K562 (cell line): Measurements from ENCODE around the gene TNNT1. TPM values are rescaled to one million over a fixed set of nuclear protein-coding genes. Genes with fewer than 3 reads are reported as not detected.
A peak's percentile ranks its signal among the peaks of the same experiment; 100 is the strongest.

ENCODE experiments used
- ATAC-seq: fragments of 200-7000 bp; cut with Tn5 transposase; 3 replicates; pipeline ENCODE4 v1.9.1; 2020; ENCODE audit warnings: moderate library complexity
- BruUV-seq: library from RNA; stranded (reverse); fragments of 400-500 nt; replicated peaks from 2 replicates; lab custom pipeline; 2021; lab: Mats Ljungman, UMichigan
- CTCF ChIA-PET: fragments of 300-600 bp; formaldehyde crosslinking; extraction: SDS; loops from one replicate; lab custom pipeline; 2021; ENCODE audit warnings: low intra/inter-chr PET ratio; lab: Yijun Ruan, JAX
- POLR2A ChIA-PET: fragments of 300-600, 350-650 bp; sonication (Branson Sonifier 250); formaldehyde crosslinking; extraction: SDS; loops from one replicate; lab custom pipeline; 2021; ENCODE audit warnings: antibody characterized with exemption, inconsistent platforms; lab: Yijun Ruan, JAX
- DNase-seq, 4 experiments: peaks; one replicate each; pipeline versions ENCODE4 v3.0.0 to v3.0.0-alpha.2; 2011 to 2018; ENCODE audit warnings: low spot score in 3 of 4, mixed read lengths in 3 of 4; ENCODE audit errors: extremely low read depth in 1 of 4
- FAIRE-seq: peaks from 2 replicates; lab custom pipeline; 2011; peaks lifted over from hg19 to GRCh38; lab: Jason Lieb, UNC
- H2AFZ ChIP-seq: 2 replicates; pipeline ENCODE4 v1.6.0; 2011; ENCODE audit warnings: low read depth, low read length, control low read depth, inconsistent platforms
- H3K27ac ChIP-seq: fragments of 200-600 bp; 3 replicates; pipeline ENCODE4 v1.8.0; 2011; ENCODE audit warnings: low read depth, mild to moderate bottlenecking, control low read depth, inconsistent platforms, low read length, moderate library complexity, mixed read lengths; ENCODE audit errors: extremely low read depth
- H3K27me3 ChIP-seq, 2 experiments: fragments of 300-600 bp in 1 of 2; 2 replicates in 1 of 2; 3 replicates in 1 of 2; pipeline versions ENCODE4 v1.6.0 to v1.8.0; 2011; ENCODE audit warnings: inconsistent platforms in 2 of 2, low read length in 2 of 2, mild to moderate bottlenecking in 1 of 2, mixed read lengths in 1 of 2, moderate library complexity in 1 of 2; ENCODE audit not compliant: control insufficient read depth in 2 of 2, insufficient read depth in 2 of 2
- H3K36me3 ChIP-seq: fragments of 300-600 bp; 3 replicates; pipeline ENCODE4 v1.8.0; 2011; ENCODE audit warnings: mild to moderate bottlenecking, low read length, inconsistent platforms; ENCODE audit not compliant: control insufficient read depth, insufficient read depth
- H3K4me1 ChIP-seq, 2 experiments: fragments of 200-600 bp in 1 of 2; replicated peaks in 1 of 2; 2 replicates in 1 of 2; 3 replicates in 1 of 2; pipeline versions ENCODE4 v1.5.1 to v1.8.0; 2011; ENCODE audit warnings: inconsistent platforms in 2 of 2, low read length in 2 of 2, mild to moderate bottlenecking in 1 of 2, mixed read lengths in 1 of 2, moderate library complexity in 1 of 2; ENCODE audit not compliant: control insufficient read depth in 2 of 2, insufficient read depth in 2 of 2
- H3K4me2 ChIP-seq: 2 replicates; pipeline ENCODE4 v1.6.1; 2011; ENCODE audit warnings: low read length, control low read depth, inconsistent platforms, mixed read lengths; ENCODE audit not compliant: insufficient read depth
- H3K4me3 ChIP-seq: fragments of 200-600 bp; sonication (generic), shearing (Covaris generic); 2 replicates; pipeline ENCODE4 v1.5.1; 2016; ENCODE audit warnings: control low read depth, inconsistent platforms
- H3K79me2 ChIP-seq: fragments of 200-600 bp; 3 replicates; pipeline ENCODE4 v1.8.0; 2011; ENCODE audit warnings: low read length, inconsistent platforms; ENCODE audit not compliant: control insufficient read depth, insufficient read depth
- H3K9ac ChIP-seq, 2 experiments: 2 replicates each; pipeline versions ENCODE4 v1.6.0 to v1.6.1; 2011; ENCODE audit warnings: low read depth in 2 of 2, low read length in 2 of 2, control low read depth in 1 of 2, inconsistent platforms in 1 of 2, mild to moderate bottlenecking in 1 of 2, mixed read lengths in 1 of 2; ENCODE audit not compliant: insufficient read depth in 1 of 2
- H3K9me1 ChIP-seq: one replicate; pipeline ENCODE4 v1.6.0; 2011; ENCODE audit warnings: inconsistent platforms, mild to moderate bottlenecking, low read length, moderate library complexity; ENCODE audit not compliant: control insufficient read depth, insufficient read depth
- H3K9me3 ChIP-seq: replicated peaks from 2 replicates; pipeline ENCODE4 v1.5.1; 2011; ENCODE audit warnings: low read depth, low read length, inconsistent platforms; ENCODE audit not compliant: control insufficient read depth, insufficient read depth
- H4K20me1 ChIP-seq: replicated peaks from 2 replicates; pipeline ENCODE4 v1.6.1; 2011; ENCODE audit warnings: low read length, inconsistent platforms, mixed read lengths; ENCODE audit not compliant: control insufficient read depth, insufficient read depth
- BDP1 ChIP-seq: IDR thresholded peaks from 3 replicates; pipeline ENCODE4 v1.6.1; 2011; ENCODE audit not compliant: insufficient read length, insufficient read depth
- CREBBP ChIP-seq: IDR thresholded peaks from one replicate; pipeline ENCODE4 v1.6.1; 2012; ENCODE audit warnings: low read depth, mild to moderate bottlenecking, control low read depth, inconsistent platforms, low read length
- EHMT2 ChIP-seq: fragments of 450-650 bp; IDR thresholded peaks from 2 replicates; pipeline ENCODE4 v1.6.1; 2018; ENCODE audit warnings: antibody characterized with exemption
- MCM7 ChIP-seq, 2 experiments: fragments of 450-650 bp; IDR thresholded peaks; 2 replicates each; pipeline ENCODE4 v1.6.1; 2016 to 2018
- NCOA6 ChIP-seq: fragments of 450-650 bp; IDR thresholded peaks from 2 replicates; pipeline ENCODE4 v1.6.1; 2017; ENCODE audit warnings: mild to moderate bottlenecking
- POLR2G ChIP-seq: fragments of 200-400 bp; formaldehyde crosslinking; IDR thresholded peaks from 2 replicates; pipeline ENCODE4 v1.6.1; 2017; ENCODE audit warnings: low read depth, mild to moderate bottlenecking, antibody characterized with exemption, low read length, moderate library complexity
- RCOR1 ChIP-seq, 2 experiments: IDR thresholded peaks; 2 replicates each; pipeline ENCODE4 v1.6.1; 2012; ENCODE audit warnings: low read depth in 2 of 2, low read length in 2 of 2, borderline replicate concordance in 1 of 2, improper control_type of control experiment in 1 of 2
- RUNX1 ChIP-seq: sonication (generic); IDR thresholded peaks from 2 replicates; pipeline ENCODE4 v1.6.1; 2016; ENCODE audit warnings: antibody characterized with exemption, low read depth
- SMAD4 ChIP-seq: fragments of 250-450 bp; sonication (Bioruptor Pico); conservative IDR thresholded peaks from 2 replicates; pipeline ENCODE4 v1.8.0; 2021; ENCODE audit warnings: inconsistent platforms, mild to moderate bottlenecking, moderate library complexity
- ZKSCAN1 ChIP-seq: fragments of 150-350 bp; IDR thresholded peaks from 2 replicates; pipeline ENCODE4 v1.6.1; 2016; ENCODE audit warnings: low read depth, low read length
- ZNF707 ChIP-seq: fragments of 250-450 bp; sonication (Bioruptor Pico); conservative IDR thresholded peaks from 2 replicates; pipeline ENCODE4 v1.8.0; 2022; ENCODE audit warnings: inconsistent platforms, mild to moderate bottlenecking, moderate library complexity
- ZNF77 ChIP-seq: fragments of 250-450 bp; sonication (Bioruptor Pico); IDR thresholded peaks from 2 replicates; pipeline ENCODE4 v1.5.0; 2020
- WGBS: fragments of 100-300 bp; shearing (Covaris generic); methylation state at CpG from one replicate; pipeline ENCODE4 v1.1.6; 2016; ENCODE audit warnings: low coverage, mixed read lengths; ENCODE audit not compliant: insufficient coverage; ENCODE audit errors: missing lambda C conversion rate; 5-methylcytosine and 5-hydroxymethylcytosine counted together
- in situ Hi-C: fragments of 300-500 bp; cut with MboI; formaldehyde crosslinking; loops from 4 replicates; pipeline ENCODE4 v1.15.0; 2018; ENCODE audit warnings: inconsistent platforms, mixed read lengths
- intact Hi-C: fragments of 100-400 bp; cut with micrococcal nuclease; formaldehyde crosslinking; loops from 2 replicates; pipeline ENCODE4 v1.14.2; 2022
- polyA plus RNA-seq, 8 experiments: library from polyadenylated mRNA; depleted of rRNA in 4 of 8; stranded (reverse) in 5 of 8; unstranded in 3 of 8; fragments of >200 nt; fragmentation: Nextera tagmentation in 2 of 8; fragmentation: Illumina TruSeq in 1 of 8; extraction: Ambion mirVana in 2 of 8; extraction: Trizol in 1 of 8; gene quantifications; 2 replicates each; pipeline versions ENCODE4 v1.2.1 to v1.2.3, GENCODE V29; 2011 to 2014; ENCODE audit warnings: inconsistent platforms in 1 of 8, missing spikeins in 1 of 8
- total RNA-seq, 7 experiments: library from RNA; depleted of rRNA in 6 of 7; stranded (reverse); fragments of >200 nt in 6 of 7; fragmentation: Illumina TruSeq in 2 of 7; extraction: Trizol in 2 of 7; gene quantifications; 2 replicates each; pipeline versions ENCODE4 v1.2.1 to v1.2.3, GENCODE V29; 2011 to 2021; ENCODE audit warnings: low replicate concordance in 1 of 7
- TF ChIP-seq, protein P1 (sequence below): sonication (generic); formaldehyde crosslinking; IDR thresholded peaks from 2 replicates; pipeline ENCODE4 v1.8.1; 2023; ENCODE audit warnings: mild to moderate bottlenecking, missing genetic modification reagents

TNNT1 gene
- total and polyA plus RNA-seq, 9 of the 15 experiments (the other 6 are each of a cell fraction or from before 2014, with no cell fraction given), result 31.8 to 390 (median 227) TPM

GRCh38 chr19:55097864-55098715 lies 50.9 kb downstream of the TNNT1 start:
- Histone ChIP-seq H4K20me1 (no peaks in the 10 kb centered on the region), H3K79me2 (peaks cover 2% of the 10 kb centered on the region; the same call in 1 of the 3 replicates), H3K9me1 (peaks cover 3% of the 10 kb centered on the region), H3K36me3 (peaks cover 70% of the 10 kb centered on the region), H3K9me3 (no peaks in the 10 kb centered on the region), H3K9ac (no peak overlapping the region), H3K4me1 (peaks cover 0 to 48% of the 10 kb centered on the region in 2 experiments; a peak in 2 of 5 replicates), H3K27me3 (no peaks in the 10 kb centered on the region), H2AFZ (no peak overlapping the region), H3K27ac (no peak overlapping the region), H3K4me2 (no peak overlapping the region), H3K4me3 (no peak overlapping the region)
- FAIRE-seq (no peak), ATAC-seq (no peak), DNase-seq (no peak)
- 94% methylated on average over 18 of the region's 23 CpGs for WGBS
- POLR2A ChIA-PET, result interaction anchor here (0.6 to 0.8 kb wide), 3 partner anchors 12 to 236 kb away, joined by 3 read pairs; no protein-coding TSS in a partner anchor
- intact Hi-C loops, result no loop called here
- TF ChIP-seq MCM7 (IDR thresholded peaks at IDR 0.05) (no peak), POLR2G (peak; percentile 0)
- in situ Hi-C loops, result no loop called here
- CTCF ChIA-PET, result interaction anchor here (1.5 kb wide), 1 partner anchor 215 kb away, joined by 5 read pairs; no protein-coding TSS in a partner anchor
- BruUV-seq, result no TSS peak

GRCh38 chr19:55096061-55096701 lies 52.8 kb downstream of the TNNT1 start:
- intact Hi-C loops, result no loop called here
- in situ Hi-C loops, result no loop called here
- H2AFZ ChIP-seq, result no peak overlapping the region
- ATAC-seq (peak; percentile 44; the same call in 1 of the 3 replicates), FAIRE-seq (no peak), DNase-seq (no peak)
- peaks cover 3% of the 10 kb centered on the region for H3K9me1 ChIP-seq
- POLR2A ChIA-PET, result interaction anchor here (1.1 kb wide), 1 partner anchor 10 kb away, joined by 4 read pairs; no protein-coding TSS in a partner anchor
- CTCF ChIA-PET, result no interaction called here
- TSS peak; percentile 46 for BruUV-seq
- H3K36me3 ChIP-seq, result peaks cover 70% of the 10 kb centered on the region
- H3K4me2 ChIP-seq, result no peak overlapping the region
- H3K4me3 ChIP-seq, result no peak overlapping the region
- H3K27ac ChIP-seq, result no peak overlapping the region
- no peaks in the 10 kb centered on the region for H3K9me3 ChIP-seq
- H3K79me2 ChIP-seq, result peaks cover 2% of the 10 kb centered on the region; the same call in 1 of the 3 replicates
- peaks cover 0 to 67% of the 10 kb centered on the region in 2 experiments; a peak in 2 of 5 replicates for H3K4me1 ChIP-seq
- no peaks in the 10 kb centered on the region for H4K20me1 ChIP-seq
- no peak overlapping the region; a peak in 1 of 4 replicates for H3K9ac ChIP-seq
- WGBS, result 79% methylated on average over 9 of the region's 23 CpGs
- no peaks in the 10 kb centered on the region for H3K27me3 ChIP-seq
- TF ChIP-seq RCOR1 (IDR thresholded peaks at IDR 0.05; ENCODE audit: borderline replicate concordance in 1 of 2, low read depth in 2 of 2, low read length in 2 of 2) (no peak), BDP1 (no peak), RUNX1 (no peak), EHMT2 (no peak), ZNF77 (no peak), SMAD4 (CRISPR knock-in tag) (no peak), POLR2G (peak; percentile 39; the same call in 1 of the 2 replicates), ZKSCAN1 (no peak), ZNF707 (CRISPR knock-in tag) (no peak), NCOA6 (no peak), CREBBP (no peak)
- TF ChIP-seq, protein P1, sequence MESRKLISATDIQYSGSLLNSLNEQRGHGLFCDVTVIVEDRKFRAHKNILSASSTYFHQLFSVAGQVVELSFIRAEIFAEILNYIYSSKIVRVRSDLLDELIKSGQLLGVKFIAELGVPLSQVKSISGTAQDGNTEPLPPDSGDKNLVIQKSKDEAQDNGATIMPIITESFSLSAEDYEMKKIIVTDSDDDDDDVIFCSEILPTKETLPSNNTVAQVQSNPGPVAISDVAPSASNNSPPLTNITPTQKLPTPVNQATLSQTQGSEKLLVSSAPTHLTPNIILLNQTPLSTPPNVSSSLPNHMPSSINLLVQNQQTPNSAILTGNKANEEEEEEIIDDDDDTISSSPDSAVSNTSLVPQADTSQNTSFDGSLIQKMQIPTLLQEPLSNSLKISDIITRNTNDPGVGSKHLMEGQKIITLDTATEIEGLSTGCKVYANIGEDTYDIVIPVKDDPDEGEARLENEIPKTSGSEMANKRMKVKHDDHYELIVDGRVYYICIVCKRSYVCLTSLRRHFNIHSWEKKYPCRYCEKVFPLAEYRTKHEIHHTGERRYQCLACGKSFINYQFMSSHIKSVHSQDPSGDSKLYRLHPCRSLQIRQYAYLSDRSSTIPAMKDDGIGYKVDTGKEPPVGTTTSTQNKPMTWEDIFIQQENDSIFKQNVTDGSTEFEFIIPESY (CRISPR knock-in tag), result peak; percentile 82
